ENCODE data around the gene DGAT2.

DGAT2 gene

DNA sequence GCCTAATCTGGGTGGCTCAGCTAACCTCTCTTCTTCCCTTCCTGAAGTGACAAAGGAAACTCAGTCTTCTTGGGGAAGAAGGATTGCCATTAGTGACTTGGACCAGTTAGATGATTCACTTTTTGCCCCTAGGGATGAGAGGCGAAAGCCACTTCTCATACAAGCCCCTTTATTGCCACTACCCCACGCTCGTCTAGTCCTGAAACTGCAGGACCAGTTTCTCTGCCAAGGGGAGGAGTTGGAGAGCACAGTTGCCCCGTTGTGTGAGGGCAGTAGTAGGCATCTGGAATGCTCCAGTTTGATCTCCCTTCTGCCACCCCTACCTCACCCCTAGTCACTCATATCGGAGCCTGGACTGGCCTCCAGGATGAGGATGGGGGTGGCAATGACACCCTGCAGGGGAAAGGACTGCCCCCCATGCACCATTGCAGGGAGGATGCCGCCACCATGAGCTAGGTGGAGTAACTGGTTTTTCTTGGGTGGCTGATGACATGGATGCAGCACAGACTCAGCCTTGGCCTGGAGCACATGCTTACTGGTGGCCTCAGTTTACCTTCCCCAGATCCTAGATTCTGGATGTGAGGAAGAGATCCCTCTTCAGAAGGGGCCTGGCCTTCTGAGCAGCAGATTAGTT, 32.3 kb downstream of the DGAT2 start:
- Histone ChIP-seq H3K27ac (ENCODE audit: low read depth, low read length) (no peak overlapping the region), H3K36me3 (ENCODE audit: control insufficient read depth, insufficient read depth, low read length) (peaks cover 2% of the 10 kb centered on the region), H3K4me1 (ENCODE audit: control insufficient read depth, insufficient read depth, low read length) (peaks cover 4% of the 10 kb centered on the region), H3K4me3 (ENCODE audit: low read length) (no peak overlapping the region), H3K27me3 (ENCODE audit: control insufficient read depth, insufficient read depth, low read length) (no peaks in the 10 kb centered on the region), H3K9ac (ENCODE audit: low read length) (no peak overlapping the region)

GRCh38 chr11:75801362-75802020, 32.9 kb downstream of the DGAT2 start:
- no peak overlapping the region for H3K27ac ChIP-seq (ENCODE audit: low read depth, low read length)
- H3K4me3 ChIP-seq (ENCODE audit: low read length) = no peak overlapping the region
- H3K27me3 ChIP-seq (ENCODE audit: control insufficient read depth, insufficient read depth, low read length) = no peaks in the 10 kb centered on the region
- H3K4me1 ChIP-seq (ENCODE audit: control insufficient read depth, insufficient read depth, low read length) = peaks cover 4% of the 10 kb centered on the region
- H3K36me3 ChIP-seq (ENCODE audit: control insufficient read depth, insufficient read depth, low read length) = peaks cover 2% of the 10 kb centered on the region
- no peak overlapping the region for H3K9ac ChIP-seq (ENCODE audit: low read length)

- peaks cover 1% of the 10 kb centered on the region for H3K36me3 ChIP-seq (ENCODE audit: control insufficient read depth, insufficient read depth, low read length)
- H3K4me1 ChIP-seq (ENCODE audit: control insufficient read depth, insufficient read depth, low read length) = peaks cover 4% of the 10 kb centered on the region
- no peak overlapping the region for H3K4me3 ChIP-seq (ENCODE audit: low read length)
- H3K27ac ChIP-seq (ENCODE audit: low read depth, low read length) = no peak overlapping the region
- no peaks in the 10 kb centered on the region for H3K27me3 ChIP-seq (ENCODE audit: control insufficient read depth, insufficient read depth, low read length)
- H3K9ac ChIP-seq (ENCODE audit: low read length) = no peak overlapping the region
Observed at GRCh38 chr11:75802021-75802912, 33.7 kb downstream of the DGAT2 start.

DNA sequence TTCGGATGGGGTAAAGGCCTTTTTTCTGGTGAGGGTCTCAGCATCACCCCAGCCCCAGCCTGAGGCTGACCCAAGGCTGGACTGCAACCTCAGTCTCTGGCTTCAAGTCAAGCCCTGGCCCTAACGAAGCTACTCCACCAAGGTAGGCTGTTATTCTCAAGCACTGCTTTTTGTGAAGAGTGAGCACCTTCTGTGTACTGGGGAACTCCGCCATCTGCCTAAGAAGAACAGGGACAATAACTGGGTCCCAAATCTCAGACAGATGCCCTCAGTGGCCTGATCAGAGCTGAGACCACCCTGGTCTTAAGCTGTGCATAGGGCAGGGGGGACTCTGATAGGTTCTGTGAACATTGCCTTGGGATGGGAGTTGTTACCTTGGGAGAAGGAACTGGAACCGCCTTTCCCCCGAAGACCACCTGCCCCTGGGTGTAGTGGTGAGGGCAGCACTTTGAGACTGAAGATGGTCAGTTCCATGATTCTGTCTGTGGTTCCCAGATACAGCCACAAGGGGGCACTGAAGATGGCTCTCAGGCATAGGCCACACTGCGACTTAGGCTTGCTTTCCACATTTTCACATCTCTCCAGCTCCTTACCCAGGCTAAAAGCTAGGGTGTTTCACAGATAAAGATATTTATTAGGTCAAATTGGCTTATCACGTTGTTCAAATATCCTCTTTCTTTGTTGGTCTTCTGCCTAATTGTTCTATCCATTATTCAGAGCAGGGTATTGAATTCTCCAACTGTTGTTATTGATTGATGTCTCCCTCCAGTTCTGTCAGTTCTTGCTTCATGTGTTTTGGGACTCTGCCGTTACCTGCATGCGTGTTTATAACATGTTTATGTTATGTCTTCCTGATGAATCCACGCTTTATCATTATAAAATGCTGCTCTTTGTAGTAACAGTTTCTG, 34.6 kb downstream of the DGAT2 start:
- Histone ChIP-seq H3K27me3 (ENCODE audit: control insufficient read depth, insufficient read depth, low read length) (no peaks in the 10 kb centered on the region), H3K36me3 (ENCODE audit: control insufficient read depth, insufficient read depth, low read length) (no peaks in the 10 kb centered on the region), H3K9ac (ENCODE audit: low read length) (no peak overlapping the region), H3K4me1 (ENCODE audit: control insufficient read depth, insufficient read depth, low read length) (peaks cover 4% of the 10 kb centered on the region), H3K4me3 (ENCODE audit: low read length) (no peak overlapping the region), H3K27ac (ENCODE audit: low read depth, low read length) (no peak overlapping the region)

DNA sequence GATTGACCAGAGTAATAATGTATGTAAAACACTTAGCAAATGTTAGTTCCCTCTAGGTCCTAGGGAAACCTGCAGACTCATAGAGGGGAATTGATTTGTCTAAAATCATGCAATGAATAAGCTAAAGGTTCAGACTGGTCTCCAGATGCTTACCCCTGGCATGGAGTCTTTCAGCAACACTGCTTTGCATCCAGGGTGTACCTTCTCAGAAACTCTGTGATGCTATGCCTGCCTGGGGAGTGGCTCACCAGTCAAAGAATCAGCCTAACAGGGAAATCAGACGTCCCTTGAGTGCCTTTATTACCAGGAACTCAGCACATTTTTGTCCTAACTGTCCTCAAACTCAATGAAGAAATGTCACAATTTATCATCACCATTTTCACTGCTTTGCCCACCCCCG, 40.5 kb downstream of the DGAT2 start:
- Histone ChIP-seq H3K27ac (ENCODE audit: low read depth, low read length) (no peak overlapping the region), H3K4me1 (ENCODE audit: control insufficient read depth, insufficient read depth, low read length) (no peaks in the 10 kb centered on the region), H3K9ac (ENCODE audit: low read length) (no peak overlapping the region), H3K36me3 (ENCODE audit: control insufficient read depth, insufficient read depth, low read length) (no peaks in the 10 kb centered on the region), H3K4me3 (ENCODE audit: low read length) (no peak overlapping the region), H3K27me3 (ENCODE audit: control insufficient read depth, insufficient read depth, low read length) (no peaks in the 10 kb centered on the region)

DNA sequence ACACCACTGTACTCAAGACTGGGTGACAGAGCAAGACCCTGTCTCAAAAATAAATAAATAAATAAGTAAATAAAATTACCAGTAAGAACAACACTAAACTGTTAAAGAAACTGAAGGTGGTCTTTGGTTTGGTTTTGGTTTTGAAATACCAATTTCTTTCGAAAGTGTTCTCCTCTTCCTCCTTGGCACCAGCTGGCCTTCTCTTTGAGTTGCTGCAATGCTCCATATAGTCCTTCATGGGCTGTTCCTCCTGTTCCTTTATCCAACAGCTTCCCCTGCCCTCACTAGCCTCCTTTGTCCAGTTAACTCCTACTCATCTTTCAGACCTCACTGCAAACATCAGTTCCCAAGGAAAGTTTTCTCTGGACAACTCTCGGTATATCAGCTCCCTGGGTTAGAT, 41.4 kb downstream of the DGAT2 start:
- Histone ChIP-seq H3K27ac (ENCODE audit: low read depth, low read length) (no peak overlapping the region), H3K27me3 (ENCODE audit: control insufficient read depth, insufficient read depth, low read length) (no peaks in the 10 kb centered on the region), H3K4me1 (ENCODE audit: control insufficient read depth, insufficient read depth, low read length) (no peaks in the 10 kb centered on the region), H3K36me3 (ENCODE audit: control insufficient read depth, insufficient read depth, low read length) (no peaks in the 10 kb centered on the region), H3K9ac (ENCODE audit: low read length) (no peak overlapping the region), H3K4me3 (ENCODE audit: low read length) (no peak overlapping the region)

DNA sequence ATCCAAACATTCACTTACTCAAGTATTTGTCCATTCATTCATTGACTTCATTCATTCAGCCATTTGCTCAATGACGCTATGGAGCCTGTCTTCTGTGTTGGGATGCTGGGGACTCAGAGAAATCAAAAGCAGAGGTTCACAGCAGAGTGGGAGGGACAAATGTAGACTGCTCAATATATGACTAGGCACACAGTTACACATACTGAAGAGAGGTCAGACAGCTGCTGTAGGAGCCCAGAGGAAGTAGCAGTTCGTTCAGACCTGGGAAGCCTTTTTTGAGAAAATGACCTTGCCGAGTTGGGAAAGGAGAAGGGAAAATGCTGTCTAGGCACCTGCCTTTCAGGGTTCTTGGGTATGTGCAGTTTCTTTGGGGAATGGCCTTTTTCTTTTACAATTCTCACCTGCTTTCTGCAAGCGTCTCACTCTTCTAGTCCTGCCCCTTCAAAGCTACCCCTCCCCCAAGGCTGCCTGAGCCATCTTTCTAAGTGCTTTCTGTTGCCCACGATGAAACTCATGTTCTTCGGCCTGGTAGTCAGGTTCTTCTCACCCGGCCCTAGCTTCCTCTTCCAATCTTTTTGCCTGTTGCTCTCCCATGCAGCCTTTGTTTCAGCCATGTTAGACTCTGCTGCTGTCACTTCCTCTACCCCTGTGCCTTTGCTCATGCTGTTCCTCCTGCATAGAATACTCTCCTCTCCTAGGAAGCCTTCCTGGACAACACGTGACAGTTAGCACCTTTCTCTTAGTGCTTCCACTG, 42.2 kb downstream of the DGAT2 start:
- Histone ChIP-seq H3K4me3 (ENCODE audit: low read length) (no peak overlapping the region), H3K27ac (ENCODE audit: low read depth, low read length) (no peak overlapping the region), H3K36me3 (ENCODE audit: control insufficient read depth, insufficient read depth, low read length) (no peaks in the 10 kb centered on the region), H3K9ac (ENCODE audit: low read length) (peak overlapping the region; percentile 33), H3K4me1 (ENCODE audit: control insufficient read depth, insufficient read depth, low read length) (no peaks in the 10 kb centered on the region), H3K27me3 (ENCODE audit: control insufficient read depth, insufficient read depth, low read length) (no peaks in the 10 kb centered on the region)

DNA sequence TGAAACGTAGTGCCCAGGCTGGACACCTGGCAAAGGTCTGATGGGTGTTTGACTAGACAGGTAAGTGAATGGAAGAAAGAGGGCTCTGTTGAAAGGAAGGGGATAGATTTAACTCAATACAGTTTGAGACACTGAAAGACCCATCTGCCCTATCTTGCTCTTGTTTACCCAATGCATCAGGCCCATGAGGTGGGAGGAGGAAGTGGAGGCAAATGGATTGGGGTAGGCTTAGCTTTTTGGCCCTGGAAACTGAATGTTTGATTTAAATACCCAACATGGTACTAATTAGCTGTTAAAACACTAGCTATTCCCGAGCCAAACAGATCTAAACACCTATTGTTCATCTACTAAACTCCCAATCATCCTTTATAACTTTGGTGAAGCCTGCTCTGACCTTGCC, 42.9 kb downstream of the DGAT2 start:
- H3K4me1 ChIP-seq (ENCODE audit: control insufficient read depth, insufficient read depth, low read length) = peaks cover 5% of the 10 kb centered on the region
- H3K9ac ChIP-seq (ENCODE audit: low read length) = no peak overlapping the region
- H3K27ac ChIP-seq (ENCODE audit: low read depth, low read length) = no peak overlapping the region
- H3K4me3 ChIP-seq (ENCODE audit: low read length) = no peak overlapping the region
- H3K27me3 ChIP-seq (ENCODE audit: control insufficient read depth, insufficient read depth, low read length) = no peaks in the 10 kb centered on the region
- H3K36me3 ChIP-seq (ENCODE audit: control insufficient read depth, insufficient read depth, low read length) = no peaks in the 10 kb centered on the region

DNA sequence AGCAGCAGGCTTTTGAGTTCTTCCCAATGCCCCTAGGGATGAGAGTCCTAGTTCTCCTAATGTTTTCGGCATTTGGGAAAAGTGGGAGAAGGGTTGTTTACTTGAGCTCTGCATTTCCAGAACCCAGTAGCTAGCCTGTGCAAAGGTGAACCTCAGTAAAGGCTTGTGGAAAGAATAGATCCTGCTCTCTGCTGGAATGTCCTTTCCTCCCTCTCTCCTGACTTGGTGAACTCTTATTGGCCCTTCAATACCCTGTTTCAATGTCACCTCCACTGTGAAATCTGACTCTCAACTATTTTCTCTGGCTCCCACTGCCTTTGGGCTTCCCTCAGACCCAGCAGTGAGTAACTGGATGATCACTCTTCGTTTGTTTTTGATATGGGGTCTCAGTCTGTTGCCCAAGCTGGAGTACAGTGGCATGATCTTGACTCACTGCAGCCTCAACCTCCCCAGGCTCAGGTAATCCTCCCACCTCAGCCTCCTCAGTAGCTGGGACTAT, 44.0 kb downstream of the DGAT2 start:
- Histone ChIP-seq H3K36me3 (ENCODE audit: control insufficient read depth, insufficient read depth, low read length) (no peaks in the 10 kb centered on the region), H3K4me1 (ENCODE audit: control insufficient read depth, insufficient read depth, low read length) (peaks cover 12% of the 10 kb centered on the region), H3K27me3 (ENCODE audit: control insufficient read depth, insufficient read depth, low read length) (no peaks in the 10 kb centered on the region), H3K4me3 (ENCODE audit: low read length) (no peak overlapping the region), H3K9ac (ENCODE audit: low read length) (no peak overlapping the region), H3K27ac (ENCODE audit: low read depth, low read length) (no peak overlapping the region)

GRCh38 chr11:75813124-75813523, 44.5 kb downstream of the DGAT2 start:
- no peaks in the 10 kb centered on the region for H3K36me3 ChIP-seq (ENCODE audit: control insufficient read depth, insufficient read depth, low read length)
- H3K9ac ChIP-seq (ENCODE audit: low read length) = no peak overlapping the region
- H3K27ac ChIP-seq (ENCODE audit: low read depth, low read length) = no peak overlapping the region
- H3K4me3 ChIP-seq (ENCODE audit: low read length) = no peak overlapping the region
- peaks cover 12% of the 10 kb centered on the region for H3K4me1 ChIP-seq (ENCODE audit: control insufficient read depth, insufficient read depth, low read length)
- no peaks in the 10 kb centered on the region for H3K27me3 ChIP-seq (ENCODE audit: control insufficient read depth, insufficient read depth, low read length)

DNA sequence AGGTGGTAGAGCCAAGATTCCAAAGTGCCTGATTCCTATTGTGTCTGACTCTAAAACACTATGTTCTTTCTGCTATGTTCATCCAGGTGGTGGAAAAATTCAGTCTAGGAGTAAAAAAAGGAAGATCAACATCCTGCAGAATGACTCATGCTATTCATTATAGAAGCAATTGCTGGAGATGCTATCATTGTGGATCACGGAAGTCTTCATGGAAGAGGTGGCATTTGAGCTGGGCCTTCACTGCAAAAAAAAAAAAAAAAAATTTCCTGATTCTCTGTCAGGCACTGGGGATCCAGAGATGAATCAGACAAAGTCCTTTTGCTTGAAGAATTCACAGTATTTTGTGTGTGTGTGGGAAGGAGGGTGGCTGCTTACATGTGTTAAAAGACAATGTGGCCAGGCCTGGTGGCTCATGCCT, 45.1 kb downstream of the DGAT2 start:
- Histone ChIP-seq H3K27ac (ENCODE audit: low read depth, low read length) (no peak overlapping the region), H3K4me1 (ENCODE audit: control insufficient read depth, insufficient read depth, low read length) (peaks cover 12% of the 10 kb centered on the region)

More for the DNA sequence above, 45.1 kb downstream of the DGAT2 start:
- Histone ChIP-seq H3K4me3 (ENCODE audit: low read length) (no peak overlapping the region), H3K9ac (ENCODE audit: low read length) (no peak overlapping the region), H3K27me3 (ENCODE audit: control insufficient read depth, insufficient read depth, low read length) (no peaks in the 10 kb centered on the region), H3K36me3 (ENCODE audit: control insufficient read depth, insufficient read depth, low read length) (no peaks in the 10 kb centered on the region)

All from rectal smooth muscle tissue (tissue), 1 donor.